HEK293 (cell line): ENCODE results near the gene PCSK5.

Experiments
- CTCF ChIA-PET: fragments of 350-600 bp; formaldehyde crosslinking; extraction: SDS; loops from one replicate; lab custom pipeline; 2021; ENCODE audit warnings: antibody characterized with exemption; lab: Yijun Ruan, JAX
- POLR2A ChIA-PET: fragments of 300-600 bp; formaldehyde crosslinking; extraction: SDS; loops from one replicate; lab custom pipeline; 2020; ENCODE audit warnings: antibody characterized with exemption, inconsistent platforms; lab: Yijun Ruan, JAX
- H3K27ac ChIP-seq: fragments of 200-500 bp; sonication (Bioruptor generic); 2 replicates; pipeline ENCODE4 v1.5.1; 2014; ENCODE audit warnings: low read depth, low read length, control low read depth, inconsistent platforms; ENCODE audit errors: extremely low read depth
- H3K36me3 ChIP-seq, 2 experiments: fragments of 200-500 bp in 1 of 2; sonication (Bioruptor generic) in 1 of 2; 1 replicate in 1 of 2; 2 replicates in 1 of 2; pipeline ENCODE4 v1.5.1; 2014 to 2017; ENCODE audit warnings: inconsistent platforms in 2 of 2, low read length in 2 of 2; ENCODE audit not compliant: control insufficient read depth in 2 of 2, insufficient read depth in 1 of 2
- H3K4me1 ChIP-seq: fragments of 200-500 bp; sonication (Bioruptor generic); 2 replicates; pipeline ENCODE4 v1.5.1; 2014; ENCODE audit warnings: mild to moderate bottlenecking, low read length, inconsistent platforms; ENCODE audit not compliant: control insufficient read depth, insufficient read depth
- H3K4me3 ChIP-seq: 2 replicates; pipeline ENCODE4 v1.5.1; 2011; ENCODE audit warnings: low read depth, mild to moderate bottlenecking, control low read depth, low read length, moderate library complexity
- H3K9me3 ChIP-seq: fragments of 200-500 bp; sonication (Bioruptor generic); 2 replicates; pipeline ENCODE4 v1.5.1; 2014; ENCODE audit warnings: low read depth, low read length, inconsistent platforms; ENCODE audit not compliant: control insufficient read depth, insufficient read depth
- BCL11B ChIP-seq: fragments of 450-650 bp; formaldehyde crosslinking; IDR thresholded peaks from 2 replicates; pipeline ENCODE4 v1.5.1; 2016; ENCODE audit warnings: low read depth, missing biosample characterization, missing genetic modification characterization
- GLIS2 ChIP-seq: fragments of 450-650 bp; formaldehyde crosslinking; IDR thresholded peaks from 2 replicates; pipeline ENCODE4 v1.5.1; 2016; ENCODE audit warnings: missing biosample characterization, missing genetic modification characterization
- PRDM1 ChIP-seq: fragments of 450-650 bp; formaldehyde crosslinking; IDR thresholded peaks from 2 replicates; pipeline ENCODE4; 2016; ENCODE audit warnings: missing biosample characterization, missing genetic modification characterization
- SP3 ChIP-seq: fragments of 450-650 bp; formaldehyde crosslinking; IDR thresholded peaks from 2 replicates; pipeline ENCODE4 v1.5.1; 2016; ENCODE audit warnings: missing biosample characterization, missing genetic modification characterization
- ZBTB48 ChIP-seq: fragments of 450-650 bp; formaldehyde crosslinking; IDR thresholded peaks from 2 replicates; pipeline ENCODE4 v1.5.1; 2016; ENCODE audit warnings: missing biosample characterization, missing genetic modification characterization
- ZBTB7A ChIP-seq: fragments of 450-650 bp; formaldehyde crosslinking; IDR thresholded peaks from 2 replicates; pipeline ENCODE4 v1.5.1; 2016; ENCODE audit warnings: low read depth, missing biosample characterization, missing genetic modification characterization
- ZBTB8A ChIP-seq: fragments of 450-650 bp; formaldehyde crosslinking; IDR thresholded peaks from 2 replicates; pipeline ENCODE4 v1.5.1; 2016; ENCODE audit warnings: missing biosample characterization, missing genetic modification characterization
- ZFP69B ChIP-seq: fragments of 450-650 bp; formaldehyde crosslinking; IDR thresholded peaks from 2 replicates; pipeline ENCODE4 v1.5.1; 2016; ENCODE audit warnings: missing biosample characterization, missing genetic modification characterization
- ZNF114 ChIP-seq: fragments of 450-650 bp; formaldehyde crosslinking; IDR thresholded peaks from 2 replicates; pipeline ENCODE4 v1.5.0; 2017; ENCODE audit warnings: missing biosample characterization, missing genetic modification characterization
- ZNF121 ChIP-seq: fragments of 450-650 bp; formaldehyde crosslinking; IDR thresholded peaks from 2 replicates; pipeline ENCODE4 v1.5.1; 2016; ENCODE audit warnings: missing biosample characterization, missing genetic modification characterization
- ZNF138 ChIP-seq: fragments of 450-650 bp; formaldehyde crosslinking; IDR thresholded peaks from 2 replicates; pipeline ENCODE4 v1.5.1; 2016; ENCODE audit warnings: missing biosample characterization, missing genetic modification characterization, borderline replicate concordance
- ZNF146 ChIP-seq: fragments of 450-650 bp; formaldehyde crosslinking; IDR thresholded peaks from 2 replicates; pipeline ENCODE4 v1.5.1; 2016; ENCODE audit warnings: missing biosample characterization, missing genetic modification characterization
- ZNF174 ChIP-seq: fragments of 450-650 bp; formaldehyde crosslinking; IDR thresholded peaks from 2 replicates; pipeline ENCODE4 v1.5.0; 2017; ENCODE audit warnings: missing biosample characterization, mild to moderate bottlenecking, missing genetic modification characterization
- ZNF184 ChIP-seq: fragments of 450-650 bp; IDR thresholded peaks from 2 replicates; pipeline ENCODE4 v1.5.1; 2018; ENCODE audit warnings: missing biosample characterization, mild to moderate bottlenecking, missing genetic modification characterization
- ZNF214 ChIP-seq: fragments of 450-650 bp; formaldehyde crosslinking; IDR thresholded peaks from 2 replicates; pipeline ENCODE4 v1.5.1; 2017; ENCODE audit warnings: missing biosample characterization, mild to moderate bottlenecking, missing genetic modification characterization, borderline replicate concordance
- ZNF248 ChIP-seq: fragments of 450-650 bp; formaldehyde crosslinking; IDR thresholded peaks from 2 replicates; pipeline ENCODE4 v1.5.1; 2017; ENCODE audit warnings: missing biosample characterization, missing genetic modification characterization
- ZNF350 ChIP-seq: fragments of 450-650 bp; formaldehyde crosslinking; IDR thresholded peaks from 2 replicates; pipeline ENCODE4 v1.5.0; 2017; ENCODE audit warnings: missing biosample characterization, mild to moderate bottlenecking, missing genetic modification characterization
- ZNF521 ChIP-seq: fragments of 450-650 bp; formaldehyde crosslinking; IDR thresholded peaks from 2 replicates; pipeline ENCODE4 v1.5.1; 2017; ENCODE audit warnings: missing biosample characterization, mild to moderate bottlenecking, missing genetic modification characterization
- ZNF529 ChIP-seq: fragments of 450-650 bp; formaldehyde crosslinking; IDR thresholded peaks from 2 replicates; pipeline ENCODE4 v1.5.1; 2017; ENCODE audit warnings: missing genetic modification characterization, missing biosample characterization; ENCODE audit not compliant: insufficient replicate concordance
- ZNF530 ChIP-seq: fragments of 450-650 bp; formaldehyde crosslinking; IDR thresholded peaks from 2 replicates; pipeline ENCODE4 v1.5.1; 2016; ENCODE audit warnings: low read depth, missing biosample characterization, missing genetic modification characterization
- ZNF571 ChIP-seq: fragments of 450-650 bp; formaldehyde crosslinking; IDR thresholded peaks from 2 replicates; pipeline ENCODE4 v1.5.0; 2017; ENCODE audit warnings: missing biosample characterization, missing genetic modification characterization
- ZNF623 ChIP-seq: fragments of 450-650 bp; formaldehyde crosslinking; IDR thresholded peaks from 2 replicates; pipeline ENCODE4 v1.5.1; 2016; ENCODE audit warnings: missing biosample characterization, missing genetic modification characterization
- ZNF624 ChIP-seq: fragments of 450-650 bp; formaldehyde crosslinking; IDR thresholded peaks from 2 replicates; pipeline ENCODE4 v1.5.1; 2017; ENCODE audit warnings: missing biosample characterization, missing genetic modification characterization
- ZNF777 ChIP-seq: fragments of 450-650 bp; formaldehyde crosslinking; IDR thresholded peaks from 2 replicates; pipeline ENCODE4 v1.5.1; 2017; ENCODE audit warnings: missing biosample characterization, missing genetic modification characterization, borderline replicate concordance
- ZNF843 ChIP-seq: fragments of 450-650 bp; formaldehyde crosslinking; IDR thresholded peaks from 2 replicates; pipeline ENCODE4 v1.5.1; 2016; ENCODE audit warnings: missing biosample characterization, missing genetic modification characterization
- ZSCAN30 ChIP-seq: fragments of 450-650 bp; IDR thresholded peaks from 2 replicates; pipeline ENCODE4 v1.5.1; 2018; ENCODE audit warnings: missing biosample characterization, mild to moderate bottlenecking, missing genetic modification characterization, moderate library complexity
- TF ChIP-seq, protein P1 (sequence below): fragments of 450-650 bp; formaldehyde crosslinking; IDR thresholded peaks from 2 replicates; pipeline ENCODE4 v1.5.1; 2017; ENCODE audit warnings: missing biosample characterization, missing genetic modification characterization
- TF ChIP-seq, protein P2 (sequence below): fragments of 450-650 bp; formaldehyde crosslinking; IDR thresholded peaks from 2 replicates; pipeline ENCODE4 v1.5.1; 2016; ENCODE audit warnings: missing biosample characterization, missing genetic modification characterization
- TF ChIP-seq, protein P3 (sequence below): fragments of 450-650 bp; formaldehyde crosslinking; IDR thresholded peaks from 2 replicates; pipeline ENCODE4 v1.5.1; 2016; ENCODE audit warnings: missing biosample characterization, missing genetic modification characterization, low read depth

The PCSK5 gene

DNA sequence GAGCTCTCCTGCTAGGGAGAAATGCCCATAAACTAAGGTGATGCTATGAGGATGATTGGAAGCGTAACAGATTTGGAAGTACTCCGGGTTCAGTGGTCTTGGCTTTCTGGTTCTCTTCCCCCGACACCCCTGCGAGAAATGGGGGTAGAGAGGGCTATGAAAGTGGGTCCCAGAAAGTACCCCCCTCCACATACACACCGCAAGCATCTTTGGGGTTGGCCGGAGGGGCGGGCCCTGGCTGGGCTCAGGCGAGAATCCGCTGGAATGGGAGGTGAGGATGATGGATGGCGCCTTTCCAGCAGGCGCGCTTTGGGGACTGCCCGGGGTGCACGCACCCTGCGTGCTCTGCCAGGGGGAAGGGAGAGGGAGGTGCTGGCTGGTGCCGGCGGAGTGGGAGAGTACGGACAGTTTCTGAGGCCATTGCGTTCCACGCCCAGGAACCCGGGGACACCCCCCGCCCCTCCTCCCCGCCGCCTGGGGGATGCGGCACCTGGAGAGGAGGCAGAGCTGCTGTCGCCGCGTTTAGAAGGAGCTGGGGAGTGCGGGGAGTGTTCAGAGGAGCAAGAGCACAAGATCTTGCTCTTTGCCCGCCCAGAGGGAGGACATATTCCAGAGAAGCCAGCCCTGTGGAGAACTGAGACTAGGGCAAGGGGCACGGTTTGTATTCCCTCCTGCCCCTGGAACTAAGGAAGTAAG is 1.9 kb downstream of the PCSK5 start (continued):
- TF ChIP-seq ZNF843 (tag by site-specific recombination) (0 out of 2 replicates have a peak, but pooled peaks have one; percentile 34), ZSCAN30 (no peak)

DNA sequence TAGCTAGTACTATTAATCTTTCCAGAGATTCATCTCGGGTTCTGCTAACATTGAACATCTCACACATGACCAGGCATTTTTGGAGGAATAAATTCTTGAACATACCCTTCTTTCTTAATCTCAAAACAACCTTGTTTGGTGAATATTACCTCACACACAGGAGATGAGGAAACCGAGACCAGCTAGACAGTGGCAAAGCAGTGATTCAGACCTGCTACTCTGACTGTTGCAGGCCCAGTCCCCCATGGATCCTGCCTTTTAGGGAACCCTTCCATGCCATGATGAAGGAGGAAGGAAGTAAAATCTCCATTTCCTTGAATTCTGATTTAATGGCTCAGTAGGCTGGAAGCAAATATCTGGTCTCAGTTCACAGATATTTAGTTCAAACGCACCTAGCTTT is 2.6 kb downstream of the PCSK5 start:
- H3K9me3 ChIP-seq = no peaks in the 10 kb centered on the region
- TF ChIP-seq ZNF121 (tag by site-specific recombination) (no peak), ZNF146 (tag by site-specific recombination) (no peak), ZNF114 (tag by site-specific recombination) (no peak), ZNF777 (tag by site-specific recombination) (no peak), ZNF138 (tag by site-specific recombination) (no peak), ZFP69B (tag by site-specific recombination) (no peak), ZNF174 (no peak), ZNF521 (tag by site-specific recombination) (no peak), SP3 (tag by site-specific recombination) (no peak), ZNF248 (tag by site-specific recombination) (no peak), ZBTB7A (tag by site-specific recombination) (no peak), ZNF350 (tag by site-specific recombination) (no peak), BCL11B (tag by site-specific recombination) (no peak), ZNF623 (tag by site-specific recombination) (no peak), ZNF184 (tag by site-specific recombination) (no peak)
- TF ChIP-seq, protein P1, sequence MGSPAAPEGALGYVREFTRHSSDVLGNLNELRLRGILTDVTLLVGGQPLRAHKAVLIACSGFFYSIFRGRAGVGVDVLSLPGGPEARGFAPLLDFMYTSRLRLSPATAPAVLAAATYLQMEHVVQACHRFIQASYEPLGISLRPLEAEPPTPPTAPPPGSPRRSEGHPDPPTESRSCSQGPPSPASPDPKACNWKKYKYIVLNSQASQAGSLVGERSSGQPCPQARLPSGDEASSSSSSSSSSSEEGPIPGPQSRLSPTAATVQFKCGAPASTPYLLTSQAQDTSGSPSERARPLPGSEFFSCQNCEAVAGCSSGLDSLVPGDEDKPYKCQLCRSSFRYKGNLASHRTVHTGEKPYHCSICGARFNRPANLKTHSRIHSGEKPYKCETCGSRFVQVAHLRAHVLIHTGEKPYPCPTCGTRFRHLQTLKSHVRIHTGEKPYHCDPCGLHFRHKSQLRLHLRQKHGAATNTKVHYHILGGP (tag by site-specific recombination) = no peak
- H3K4me3 ChIP-seq = peak overlapping the region; percentile 81
- no peaks in the 10 kb centered on the region for H3K36me3 ChIP-seq
- H3K27ac ChIP-seq = no peak overlapping the region
- POLR2A ChIA-PET = interaction anchor here (0.9 kb wide), 1 partner anchor 84 kb away, joined by 3 read pairs; no protein-coding TSS in a partner anchor
- CTCF ChIA-PET = interaction anchor here (0.7 to 1.3 kb wide), 3 partner anchors 10 to 268 kb away, joined by 3 read pairs; no protein-coding TSS in a partner anchor
- H3K4me1 ChIP-seq = peaks cover 11% of the 10 kb centered on the region

DNA sequence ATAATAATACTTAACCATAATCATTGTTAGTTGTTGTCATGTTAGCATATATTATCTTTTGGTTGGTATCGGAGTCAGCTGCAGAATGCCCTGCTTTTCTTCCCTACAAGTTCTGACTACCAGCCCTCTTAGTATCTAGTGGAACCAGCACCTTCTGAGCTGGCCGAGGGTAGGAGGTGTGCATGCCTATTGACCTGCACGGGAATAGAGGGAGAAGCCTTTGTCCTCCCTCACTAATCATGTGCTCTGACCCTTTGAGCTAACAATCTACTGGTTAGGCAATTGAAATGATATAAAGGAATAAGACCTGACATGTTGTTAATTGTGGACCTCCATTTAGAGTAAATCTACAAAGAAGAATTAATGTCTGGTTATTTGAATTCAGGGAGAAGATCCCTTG is 4.1 kb downstream of the PCSK5 start:
- no peak overlapping the region for H3K4me3 ChIP-seq
- ChIA-PET CTCF (interaction anchor here (1.1 to 1.6 kb wide), 2 partner anchors 10 to 28 kb away, joined by 4 read pairs; no protein-coding TSS in a partner anchor), POLR2A (no interaction called here)
- H3K4me1 ChIP-seq = peaks cover 11% of the 10 kb centered on the region
- no peaks in the 10 kb centered on the region for H3K36me3 ChIP-seq
- no peaks in the 10 kb centered on the region for H3K9me3 ChIP-seq
- no peak overlapping the region for H3K27ac ChIP-seq
- no peak for TF ChIP-seq ZNF214
- TF ChIP-seq, protein P2, sequence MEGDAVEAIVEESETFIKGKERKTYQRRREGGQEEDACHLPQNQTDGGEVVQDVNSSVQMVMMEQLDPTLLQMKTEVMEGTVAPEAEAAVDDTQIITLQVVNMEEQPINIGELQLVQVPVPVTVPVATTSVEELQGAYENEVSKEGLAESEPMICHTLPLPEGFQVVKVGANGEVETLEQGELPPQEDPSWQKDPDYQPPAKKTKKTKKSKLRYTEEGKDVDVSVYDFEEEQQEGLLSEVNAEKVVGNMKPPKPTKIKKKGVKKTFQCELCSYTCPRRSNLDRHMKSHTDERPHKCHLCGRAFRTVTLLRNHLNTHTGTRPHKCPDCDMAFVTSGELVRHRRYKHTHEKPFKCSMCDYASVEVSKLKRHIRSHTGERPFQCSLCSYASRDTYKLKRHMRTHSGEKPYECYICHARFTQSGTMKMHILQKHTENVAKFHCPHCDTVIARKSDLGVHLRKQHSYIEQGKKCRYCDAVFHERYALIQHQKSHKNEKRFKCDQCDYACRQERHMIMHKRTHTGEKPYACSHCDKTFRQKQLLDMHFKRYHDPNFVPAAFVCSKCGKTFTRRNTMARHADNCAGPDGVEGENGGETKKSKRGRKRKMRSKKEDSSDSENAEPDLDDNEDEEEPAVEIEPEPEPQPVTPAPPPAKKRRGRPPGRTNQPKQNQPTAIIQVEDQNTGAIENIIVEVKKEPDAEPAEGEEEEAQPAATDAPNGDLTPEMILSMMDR (tag by site-specific recombination) = no peak
- no peak for TF ChIP-seq ZNF530 (tag by site-specific recombination)
- no peak for TF ChIP-seq ZNF184 (tag by site-specific recombination)
- no peak for TF ChIP-seq ZNF571 (tag by site-specific recombination)
- TF ChIP-seq PRDM1 = no peak
- no peak for TF ChIP-seq ZBTB8A
- no peak for TF ChIP-seq ZNF174
- TF ChIP-seq GLIS2 = no peak
- TF ChIP-seq, protein P3, sequence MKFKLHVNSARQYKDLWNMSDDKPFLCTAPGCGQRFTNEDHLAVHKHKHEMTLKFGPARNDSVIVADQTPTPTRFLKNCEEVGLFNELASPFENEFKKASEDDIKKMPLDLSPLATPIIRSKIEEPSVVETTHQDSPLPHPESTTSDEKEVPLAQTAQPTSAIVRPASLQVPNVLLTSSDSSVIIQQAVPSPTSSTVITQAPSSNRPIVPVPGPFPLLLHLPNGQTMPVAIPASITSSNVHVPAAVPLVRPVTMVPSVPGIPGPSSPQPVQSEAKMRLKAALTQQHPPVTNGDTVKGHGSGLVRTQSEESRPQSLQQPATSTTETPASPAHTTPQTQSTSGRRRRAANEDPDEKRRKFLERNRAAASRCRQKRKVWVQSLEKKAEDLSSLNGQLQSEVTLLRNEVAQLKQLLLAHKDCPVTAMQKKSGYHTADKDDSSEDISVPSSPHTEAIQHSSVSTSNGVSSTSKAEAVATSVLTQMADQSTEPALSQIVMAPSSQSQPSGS = no peak
- TF ChIP-seq ZNF529 (tag by site-specific recombination) = no peak
- TF ChIP-seq ZBTB48 (tag by site-specific recombination) = no peak
- no peak for TF ChIP-seq ZNF624 (tag by site-specific recombination)
